HEK293 (cell line): ENCODE measurements around the gene VANGL1.
"Not testable (repeated sequence)": the region's sequence is repeated elsewhere in the genome, so short reads cannot be mapped to it uniquely, and the experiment has no call there.

ENCODE experiments used
- EGR2 ChIP-seq: fragments of 450-650 bp; formaldehyde crosslinking; IDR thresholded peaks from 2 replicates; pipeline ENCODE4 v1.5.1; 2016; ENCODE audit warnings: low read depth, missing biosample characterization, missing genetic modification characterization
- HOXC10 ChIP-seq: sonication (generic); formaldehyde crosslinking; IDR thresholded peaks from 2 replicates; pipeline ENCODE4 v1.8.1; 2023; ENCODE audit warnings: mild to moderate bottlenecking, missing genetic modification reagents
- REST ChIP-seq: fragments of 450-650 bp; formaldehyde crosslinking; IDR thresholded peaks from 2 replicates; pipeline ENCODE4 v1.5.1; 2016; ENCODE audit warnings: missing biosample characterization, missing genetic modification characterization
- ZNF555 ChIP-seq: fragments of 450-650 bp; formaldehyde crosslinking; conservative IDR thresholded peaks from 2 replicates; pipeline ENCODE4 v1.5.1; 2017; ENCODE audit warnings: missing biosample characterization, mild to moderate bottlenecking, missing genetic modification characterization, inconsistent platforms
- ZNF558 ChIP-seq: fragments of 450-650 bp; formaldehyde crosslinking; IDR thresholded peaks from 2 replicates; pipeline ENCODE4 v1.5.1; 2016; ENCODE audit warnings: missing biosample characterization, missing genetic modification characterization
- ZSCAN30 ChIP-seq: fragments of 450-650 bp; IDR thresholded peaks from 2 replicates; pipeline ENCODE4 v1.5.1; 2018; ENCODE audit warnings: missing biosample characterization, mild to moderate bottlenecking, missing genetic modification characterization, moderate library complexity

GRCh38 chr1:115633606-115634005 lies 8.2 kb upstream of the VANGL1 start:
- TF ChIP-seq ZSCAN30 (tag by site-specific recombination); ZNF555 (tag by site-specific recombination); EGR2 (tag by site-specific recombination); ZNF558; HOXC10 (CRISPR knock-in tag); REST (tag by site-specific recombination): not testable (repeated sequence)
